ENCODE results near the gene ASB13.

The ASB13 gene

DNA sequence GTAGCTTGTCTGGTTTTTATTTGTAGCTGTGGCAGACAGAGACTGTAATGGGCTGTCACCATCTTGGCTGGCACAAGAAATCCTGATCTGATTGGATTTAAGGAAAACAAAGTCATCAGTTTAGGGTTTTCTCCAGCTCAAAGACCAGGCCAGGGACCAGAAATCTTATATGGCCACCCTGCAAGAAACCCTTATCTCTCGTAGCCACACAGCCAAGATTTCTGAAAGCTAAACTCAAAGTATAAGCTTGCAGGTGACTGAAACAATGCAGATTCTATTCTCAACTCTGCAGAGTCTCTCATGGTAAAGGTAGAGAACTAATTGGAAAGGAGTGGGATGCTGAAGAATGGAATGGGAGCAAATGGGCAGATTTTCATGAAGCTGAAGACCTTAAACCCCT is 3.2 kb upstream of the ASB13 start:
- no peak overlapping the region for H3K4me3 ChIP-seq (ENCODE audit: low read depth, low read length)
- TF ChIP-seq, protein P1, sequence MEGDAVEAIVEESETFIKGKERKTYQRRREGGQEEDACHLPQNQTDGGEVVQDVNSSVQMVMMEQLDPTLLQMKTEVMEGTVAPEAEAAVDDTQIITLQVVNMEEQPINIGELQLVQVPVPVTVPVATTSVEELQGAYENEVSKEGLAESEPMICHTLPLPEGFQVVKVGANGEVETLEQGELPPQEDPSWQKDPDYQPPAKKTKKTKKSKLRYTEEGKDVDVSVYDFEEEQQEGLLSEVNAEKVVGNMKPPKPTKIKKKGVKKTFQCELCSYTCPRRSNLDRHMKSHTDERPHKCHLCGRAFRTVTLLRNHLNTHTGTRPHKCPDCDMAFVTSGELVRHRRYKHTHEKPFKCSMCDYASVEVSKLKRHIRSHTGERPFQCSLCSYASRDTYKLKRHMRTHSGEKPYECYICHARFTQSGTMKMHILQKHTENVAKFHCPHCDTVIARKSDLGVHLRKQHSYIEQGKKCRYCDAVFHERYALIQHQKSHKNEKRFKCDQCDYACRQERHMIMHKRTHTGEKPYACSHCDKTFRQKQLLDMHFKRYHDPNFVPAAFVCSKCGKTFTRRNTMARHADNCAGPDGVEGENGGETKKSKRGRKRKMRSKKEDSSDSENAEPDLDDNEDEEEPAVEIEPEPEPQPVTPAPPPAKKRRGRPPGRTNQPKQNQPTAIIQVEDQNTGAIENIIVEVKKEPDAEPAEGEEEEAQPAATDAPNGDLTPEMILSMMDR (IDR thresholded peaks at IDR 0.05; ENCODE audit: low read depth, low read length), result no peak

DNA sequence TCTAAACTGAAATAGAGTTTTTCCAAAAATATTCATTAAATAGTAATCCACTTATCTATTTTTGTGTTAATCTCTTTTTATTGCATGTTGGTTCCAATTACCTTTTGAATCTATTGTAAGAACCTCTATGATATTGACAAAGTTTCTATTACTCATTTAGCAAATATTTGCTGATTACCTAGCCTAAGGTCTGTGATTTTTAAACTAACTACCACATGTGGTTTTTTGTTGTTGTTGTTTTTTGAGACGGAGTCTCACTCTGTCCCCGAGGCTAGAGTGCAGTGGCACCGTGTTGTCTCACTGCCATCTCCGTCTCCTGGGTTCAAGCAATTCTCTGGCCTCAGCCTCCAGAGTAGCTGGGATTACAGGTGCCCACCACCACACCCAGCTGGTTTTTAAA is 2.0 kb upstream of the ASB13 start:
- TF ChIP-seq, protein P1 (IDR thresholded peaks at IDR 0.05; ENCODE audit: low read depth, low read length), result no peak
- H3K4me3 ChIP-seq (ENCODE audit: low read depth, low read length), result no peak overlapping the region

DNA sequence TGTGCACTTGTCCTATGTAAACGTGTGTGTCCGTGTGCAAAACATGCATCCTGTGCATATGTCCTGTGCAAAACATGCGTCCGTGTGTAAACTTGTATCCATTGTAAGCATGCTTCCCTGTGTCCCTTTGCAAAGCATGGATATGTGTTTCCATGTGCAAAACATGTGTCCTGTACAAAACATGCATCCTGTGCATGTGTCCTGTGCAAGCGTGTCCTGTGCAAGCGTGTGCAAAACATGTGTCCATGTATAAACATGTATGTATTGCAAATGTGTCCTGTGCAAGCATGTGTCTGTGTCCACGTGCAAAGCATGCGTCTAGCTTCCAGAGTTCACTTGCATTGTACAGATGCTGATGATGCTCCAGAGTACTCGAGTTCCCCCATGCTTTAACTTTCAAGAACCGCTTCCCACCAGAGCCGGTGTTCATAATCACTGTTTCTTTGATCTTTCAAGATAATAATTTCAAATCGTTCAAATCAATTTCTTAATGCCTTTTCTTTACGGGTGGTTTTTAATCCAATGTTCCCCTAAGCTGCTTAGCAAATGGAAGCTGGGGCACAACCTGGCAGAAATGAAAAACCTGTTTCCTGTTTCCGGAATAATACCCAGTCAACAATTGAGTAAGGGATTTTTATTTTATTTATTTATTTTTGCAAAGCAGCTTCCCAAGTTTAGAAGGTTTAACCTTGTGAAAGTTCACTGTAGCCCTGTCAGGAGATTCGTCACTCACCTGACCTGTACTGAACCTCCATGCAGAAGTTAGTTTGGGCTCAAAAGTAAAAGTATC is 641 bp upstream of the ASB13 start:
- H3K4me3 ChIP-seq (ENCODE audit: low read depth, low read length), result peak overlapping the region; percentile 76
- TF ChIP-seq, protein P1 (IDR thresholded peaks at IDR 0.05; ENCODE audit: low read depth, low read length), result no peak

DNA sequence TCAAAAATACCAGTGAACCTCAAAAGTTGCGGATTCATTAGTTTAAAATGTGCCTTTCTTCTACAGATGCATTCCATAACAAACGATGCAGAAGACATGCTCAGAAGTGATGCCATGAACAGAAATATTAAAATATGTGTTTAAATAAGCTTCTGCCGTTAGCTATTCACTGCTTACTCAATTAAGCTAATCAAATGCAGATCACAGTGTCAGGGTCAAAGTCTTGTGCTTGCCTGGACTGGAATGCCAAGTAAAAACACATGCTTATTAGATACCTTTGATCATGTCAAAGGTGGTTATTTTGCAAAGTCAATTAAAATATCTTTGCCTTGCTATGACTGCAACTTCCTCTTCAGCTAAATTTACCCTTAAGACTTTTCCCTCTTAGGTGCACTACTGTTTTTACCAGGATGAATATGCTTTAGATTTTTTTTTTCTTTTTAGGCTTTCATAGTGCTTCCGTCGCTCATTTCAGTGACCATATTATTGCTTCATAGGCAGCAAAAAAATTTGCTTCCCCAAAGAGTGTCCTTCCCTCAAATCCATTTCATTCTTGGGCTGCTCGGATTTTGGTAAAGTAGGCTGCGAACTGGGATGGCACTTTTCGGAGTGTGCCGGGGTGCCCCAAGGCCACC is 905 bp downstream of the ASB13 start:
- H3K4me3 ChIP-seq (ENCODE audit: low read depth, low read length), result peak overlapping the region; percentile 76
- TF ChIP-seq, protein P1 (IDR thresholded peaks at IDR 0.05; ENCODE audit: low read depth, low read length), result no peak

DNA sequence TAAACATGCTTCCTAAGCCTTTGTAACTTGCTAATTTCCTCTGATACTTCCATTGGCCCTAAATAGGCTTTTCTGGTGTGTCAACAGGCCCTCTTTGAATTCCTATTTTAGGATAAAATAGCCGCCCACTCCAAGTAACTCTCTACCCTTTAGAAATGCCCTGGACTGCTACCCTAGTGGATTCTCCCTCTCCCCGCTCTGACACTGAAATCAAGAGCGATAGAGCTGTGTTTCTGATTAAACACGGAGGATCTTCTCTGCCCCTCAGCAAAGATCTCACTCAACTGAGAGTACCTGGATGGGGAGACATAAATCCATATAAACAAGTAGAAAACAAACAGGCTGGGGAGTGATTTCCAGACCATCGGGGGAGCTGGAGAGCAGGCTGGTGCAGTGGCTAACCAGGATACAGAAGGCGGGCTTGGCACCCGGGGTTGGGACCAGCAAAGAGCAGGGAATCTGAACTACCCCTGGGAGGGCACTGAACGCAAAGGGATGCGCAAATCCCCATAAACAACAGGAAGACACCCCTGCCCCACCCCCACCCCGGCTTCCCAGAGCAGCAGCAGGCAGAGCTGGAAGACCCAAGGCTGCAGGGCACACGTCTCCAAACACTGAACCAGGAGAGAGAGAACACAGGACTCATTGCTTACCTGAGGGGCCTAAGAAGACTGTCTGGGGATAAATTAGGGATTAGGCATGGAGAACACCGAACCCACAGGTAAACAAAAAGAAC is 2.5 kb downstream of the ASB13 start:
- no peak overlapping the region for H3K4me3 ChIP-seq (ENCODE audit: low read depth, low read length)
- TF ChIP-seq, protein P1 (IDR thresholded peaks at IDR 0.05; ENCODE audit: low read depth, low read length), result no peak

DNA sequence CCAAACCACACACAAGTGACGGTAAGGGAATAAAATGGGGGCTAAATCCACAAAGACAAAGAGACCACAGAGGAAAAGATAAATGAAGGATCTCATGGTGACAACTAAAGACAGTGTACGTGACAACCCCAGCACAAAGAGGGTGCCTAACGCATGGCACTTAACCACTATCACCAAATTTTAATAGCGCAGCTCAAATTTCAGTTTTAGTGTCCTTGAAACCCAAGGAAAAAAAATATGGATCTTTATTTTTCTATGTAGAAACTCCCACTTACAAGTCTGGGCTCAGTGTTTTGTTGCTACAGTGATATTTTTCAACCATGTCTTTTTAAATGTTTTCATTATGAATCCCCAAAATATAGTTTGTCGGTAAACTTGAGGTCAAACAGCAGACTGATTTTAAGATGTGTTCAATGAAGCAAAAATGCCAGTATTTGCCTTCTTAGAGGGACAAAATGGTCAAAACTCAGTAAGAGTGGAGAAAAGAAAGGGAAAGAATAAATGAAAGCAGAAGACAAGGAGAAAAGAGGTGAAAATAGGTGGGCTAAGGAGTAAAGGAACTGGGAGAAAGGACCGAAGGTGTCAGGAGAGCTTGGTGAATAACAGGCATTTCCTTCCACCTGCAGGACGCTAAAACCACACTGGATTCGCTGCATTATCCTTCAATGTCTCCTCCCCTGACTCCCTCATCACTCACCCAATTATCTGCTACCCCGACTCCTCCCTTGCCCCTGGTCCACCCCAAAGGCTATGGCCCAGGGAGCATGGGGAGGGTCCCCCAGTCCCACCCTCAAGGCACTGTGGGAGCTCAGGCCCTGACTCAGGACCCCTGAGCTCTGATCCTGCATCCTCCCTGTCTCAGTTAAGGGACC is 3.5 kb downstream of the ASB13 start:
- TF ChIP-seq, protein P1 (IDR thresholded peaks at IDR 0.05; ENCODE audit: low read depth, low read length), result no peak
- H3K4me3 ChIP-seq (ENCODE audit: low read depth, low read length), result no peak overlapping the region

Measured in WI38 (cell line).